Activated naive CD8-positive, alpha-beta T cell (primary cell): ENCODE data around the gene SEH1L.
"Not testable (repeated sequence)": the region's sequence is repeated elsewhere in the genome, so short reads cannot be mapped to it uniquely, and the experiment has no call there.

Experiments used
- H3K27ac Mint-ChIP-seq: one replicate; pipeline ENCODE4 v1.8.0; 2021; ENCODE audit warnings: mixed read lengths
- H3K27me3 Mint-ChIP-seq: one replicate; pipeline ENCODE4 v1.8.0; 2021; ENCODE audit warnings: mixed read lengths
- H3K36me3 Mint-ChIP-seq: one replicate; pipeline ENCODE4 v1.8.0; 2021; ENCODE audit warnings: mixed read lengths
- H3K4me1 Mint-ChIP-seq: one replicate; pipeline ENCODE4 v1.8.0; 2021; ENCODE audit warnings: low read depth, mixed read lengths
- H3K4me3 Mint-ChIP-seq: one replicate; pipeline ENCODE4 v1.8.0; 2021; ENCODE audit warnings: mild to moderate bottlenecking, mixed read lengths
- H3K9me3 Mint-ChIP-seq: one replicate; pipeline ENCODE4 v1.8.0; 2021; ENCODE audit warnings: low read depth, mixed read lengths

The SEH1L gene

DNA sequence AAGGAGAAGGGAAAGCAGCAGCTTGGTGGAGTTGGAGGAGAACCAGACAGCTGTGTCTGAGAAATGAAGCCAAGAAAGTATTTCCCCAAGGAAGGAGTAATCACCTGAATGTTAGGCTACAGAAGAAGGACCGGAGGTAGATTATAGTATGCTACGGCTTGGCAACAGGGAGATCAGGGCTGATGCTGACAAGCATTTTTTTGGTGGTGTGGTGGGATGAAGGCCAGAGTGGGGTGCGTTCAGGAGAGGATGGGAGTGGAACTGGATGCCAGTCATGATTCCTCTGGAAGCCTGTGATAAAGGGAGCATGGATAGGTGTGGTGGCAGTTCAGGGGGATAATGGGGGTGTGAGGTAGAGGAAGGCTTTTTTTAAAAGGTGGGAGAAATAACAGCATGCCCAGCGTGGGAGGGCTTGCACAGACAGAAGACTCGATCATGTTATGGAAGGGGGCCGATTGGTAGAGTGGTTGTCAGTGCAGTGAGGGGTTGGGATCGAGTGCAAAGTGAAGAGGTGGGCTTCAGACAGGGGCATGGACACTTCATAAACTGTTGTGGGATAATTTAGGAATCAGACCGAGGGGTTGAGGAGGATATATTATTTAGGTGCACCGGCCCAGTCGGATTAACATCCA lies 49.0 kb downstream of the SEH1L start:
- no peaks in the 10 kb centered on the region for H3K27me3 Mint-ChIP-seq
- H3K4me3 Mint-ChIP-seq: no peak overlapping the region
- no peaks in the 10 kb centered on the region for H3K9me3 Mint-ChIP-seq
- H3K27ac Mint-ChIP-seq: no peak overlapping the region
- H3K36me3 Mint-ChIP-seq: no peaks in the 10 kb centered on the region
- H3K4me1 Mint-ChIP-seq: peaks cover 17% of the 10 kb centered on the region

DNA sequence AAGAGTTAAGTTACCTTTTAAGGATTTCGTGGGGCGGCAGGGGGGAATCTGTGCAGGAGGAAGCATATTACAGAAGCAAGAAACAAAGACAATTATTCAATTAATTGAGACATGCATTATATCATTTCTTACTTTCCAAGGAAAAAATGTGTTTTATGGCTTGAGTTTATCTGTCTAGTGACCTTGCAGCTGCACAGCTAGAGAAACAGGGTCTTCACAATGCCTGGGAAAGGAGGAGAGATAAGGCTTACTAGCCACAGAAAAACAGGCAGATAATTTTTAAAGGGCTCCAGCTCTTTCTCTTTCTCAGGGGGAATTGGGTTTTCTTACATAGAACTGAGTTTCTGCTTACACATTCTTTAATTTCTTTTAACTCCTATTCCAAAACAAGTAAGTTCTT lies 49.5 kb downstream of the SEH1L start:
- H3K9me3 Mint-ChIP-seq, H3K36me3 Mint-ChIP-seq, H3K27me3 Mint-ChIP-seq, H3K4me3 Mint-ChIP-seq: not testable (repeated sequence)
- peaks cover 17% of the 10 kb centered on the region for H3K4me1 Mint-ChIP-seq
- H3K27ac Mint-ChIP-seq: peak overlapping the region; percentile 10

DNA sequence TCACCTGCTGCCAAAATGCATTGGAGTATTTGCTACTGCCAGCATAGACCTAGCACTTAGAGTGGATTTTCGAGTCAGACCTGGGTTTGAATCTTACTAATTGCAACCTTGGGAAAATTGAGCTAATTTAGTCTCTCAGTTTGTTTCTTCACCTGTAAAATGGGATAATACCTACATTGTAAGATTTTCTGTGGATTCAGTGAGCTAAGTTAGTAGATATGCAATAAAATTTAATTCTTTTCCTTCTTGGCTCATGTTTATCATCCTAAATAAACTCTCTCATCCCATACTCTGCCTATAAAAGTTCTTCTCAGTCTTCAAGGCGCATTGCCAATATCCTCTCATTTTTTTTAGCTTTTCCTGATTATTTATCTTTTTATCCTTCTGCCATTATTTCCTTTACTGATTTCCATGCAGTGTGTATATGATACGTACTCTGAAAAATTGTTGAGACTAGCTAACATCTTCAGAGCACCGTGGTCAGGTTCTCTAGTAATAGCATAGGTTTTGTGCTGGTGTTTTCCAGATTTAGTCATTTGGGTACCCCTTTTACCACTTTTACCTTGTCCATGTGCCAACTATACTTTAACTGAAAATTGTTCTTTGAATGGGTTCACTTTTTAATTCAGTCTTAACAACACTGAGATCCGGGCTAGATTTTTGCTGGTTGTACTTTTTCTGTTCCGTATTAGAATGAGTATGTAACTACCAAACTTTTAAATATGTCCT lies 50.7 kb downstream of the SEH1L start:
- H3K9me3 Mint-ChIP-seq: no peaks in the 10 kb centered on the region
- no peak overlapping the region for H3K4me3 Mint-ChIP-seq
- no peaks in the 10 kb centered on the region for H3K36me3 Mint-ChIP-seq
- no peak overlapping the region for H3K27ac Mint-ChIP-seq
- H3K27me3 Mint-ChIP-seq: no peaks in the 10 kb centered on the region
- peaks cover 17% of the 10 kb centered on the region for H3K4me1 Mint-ChIP-seq

DNA sequence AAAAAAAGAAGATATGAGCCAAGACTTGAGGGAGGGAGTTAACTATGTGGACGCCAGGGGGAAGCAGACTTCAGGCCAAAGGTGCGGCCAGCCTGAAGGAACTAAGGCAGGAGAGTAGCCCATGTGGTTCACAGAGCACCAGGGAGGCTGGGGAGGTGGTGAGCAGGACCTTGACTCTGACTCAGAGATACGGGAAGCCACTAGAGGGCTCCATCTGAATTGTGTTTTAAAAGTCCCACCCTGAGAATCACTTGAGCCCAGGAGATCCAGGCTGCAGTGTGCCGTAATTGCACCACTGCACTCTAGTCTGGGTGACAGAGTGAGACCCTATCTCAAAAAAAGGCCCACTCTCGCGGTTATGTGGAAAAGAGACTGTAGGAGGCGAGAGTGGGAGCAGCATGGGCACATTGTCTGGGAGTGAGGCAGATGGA lies 55.7 kb downstream of the SEH1L start:
- Mint-ChIP-seq H3K27me3 (no peaks in the 10 kb centered on the region), H3K36me3 (no peaks in the 10 kb centered on the region), H3K27ac (no peak overlapping the region)

DNA sequence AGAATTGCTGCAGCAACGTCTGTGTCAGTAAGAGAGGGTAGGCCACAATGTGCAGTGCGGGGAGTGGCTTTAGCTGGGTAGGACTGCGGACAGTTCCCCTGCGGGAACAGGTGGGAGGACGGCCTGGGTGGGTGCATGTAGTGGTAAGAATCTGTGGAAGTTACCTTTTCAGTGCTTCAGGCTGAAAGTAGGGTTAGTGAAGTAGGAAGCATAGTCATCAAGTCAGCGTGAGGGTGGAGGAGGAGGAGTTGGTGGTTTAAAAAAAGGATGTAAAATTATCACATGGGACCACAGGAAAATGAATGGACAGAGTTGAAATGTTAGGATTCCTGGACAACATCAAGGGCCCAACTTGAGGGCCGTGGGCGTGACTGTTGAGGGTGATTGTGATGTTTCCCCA lies 56.6 kb downstream of the SEH1L start:
- no peaks in the 10 kb centered on the region for H3K36me3 Mint-ChIP-seq
- no peak overlapping the region for H3K4me3 Mint-ChIP-seq
- no peaks in the 10 kb centered on the region for H3K27me3 Mint-ChIP-seq
- H3K27ac Mint-ChIP-seq: no peak overlapping the region
- H3K9me3 Mint-ChIP-seq: no peaks in the 10 kb centered on the region
- peaks cover 14% of the 10 kb centered on the region for H3K4me1 Mint-ChIP-seq

More for the DNA sequence above, 55.7 kb downstream of the SEH1L start:
- H3K4me3 Mint-ChIP-seq: no peak overlapping the region
- H3K9me3 Mint-ChIP-seq: no peaks in the 10 kb centered on the region
- peaks cover 22% of the 10 kb centered on the region for H3K4me1 Mint-ChIP-seq

DNA sequence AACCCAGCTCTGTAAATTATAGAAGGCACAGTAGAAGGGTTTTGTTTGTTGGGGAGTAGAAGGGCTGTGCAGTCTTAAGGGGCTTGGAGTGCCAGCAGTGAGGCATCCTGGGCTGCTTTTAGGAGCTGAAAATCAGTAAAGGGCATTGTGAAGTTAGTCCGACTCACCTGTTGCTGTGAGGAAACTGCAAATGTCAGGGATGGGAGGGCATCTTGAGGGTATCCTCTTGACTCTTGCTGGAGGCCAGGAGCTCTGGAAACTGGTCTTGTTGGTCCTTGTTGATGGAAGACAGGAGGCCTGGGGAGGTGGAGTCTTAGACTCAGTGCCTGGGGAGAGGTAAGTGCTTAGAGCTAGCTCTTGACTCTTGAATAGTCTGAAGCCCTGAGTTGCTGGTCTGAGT lies 57.5 kb downstream of the SEH1L start:
- no peaks in the 10 kb centered on the region for H3K9me3 Mint-ChIP-seq
- peaks cover 11% of the 10 kb centered on the region for H3K4me1 Mint-ChIP-seq
- H3K27me3 Mint-ChIP-seq: no peaks in the 10 kb centered on the region
- no peaks in the 10 kb centered on the region for H3K36me3 Mint-ChIP-seq
- H3K27ac Mint-ChIP-seq: no peak overlapping the region
- no peak overlapping the region for H3K4me3 Mint-ChIP-seq

DNA sequence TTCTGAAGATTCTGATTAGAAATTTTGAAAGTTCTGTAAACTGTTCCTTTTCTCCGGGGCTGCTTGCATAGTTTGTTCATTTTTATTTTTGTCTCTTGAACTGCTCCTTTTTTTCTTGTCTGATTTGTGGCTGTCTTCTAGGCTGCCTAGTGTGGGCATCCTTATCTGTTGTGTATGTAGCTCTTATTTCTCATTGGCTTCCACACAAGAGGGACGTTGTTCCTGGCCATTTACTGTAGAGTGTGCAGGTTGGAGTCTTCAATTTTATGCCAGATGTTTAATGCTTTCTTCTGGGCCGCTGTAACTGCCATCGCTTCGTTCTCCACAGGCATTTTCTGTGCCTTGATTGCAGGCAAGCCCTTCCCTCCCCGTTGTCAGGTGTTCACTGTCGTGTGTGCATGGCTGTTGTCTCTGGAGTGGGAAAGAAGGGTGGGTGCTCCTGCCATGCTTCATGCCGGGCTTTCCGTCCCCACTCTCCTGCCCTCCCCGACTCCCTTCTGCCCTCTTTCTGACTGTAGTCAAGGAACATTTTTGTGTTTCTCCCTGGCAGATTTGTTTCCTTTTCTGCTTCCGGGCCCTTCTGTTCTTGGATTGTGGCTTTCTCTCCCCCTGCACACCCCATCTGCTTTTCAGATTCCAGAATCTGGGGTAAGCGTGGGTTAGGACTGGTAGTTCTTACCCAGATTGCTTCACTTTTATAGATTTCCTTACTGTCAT lies 58.9 kb downstream of the SEH1L start:
- Mint-ChIP-seq H3K4me3 (no peak overlapping the region), H3K27me3 (no peaks in the 10 kb centered on the region), H3K27ac (no peak overlapping the region), H3K36me3 (peaks cover 1% of the 10 kb centered on the region), H3K9me3 (no peaks in the 10 kb centered on the region), H3K4me1 (peaks cover 11% of the 10 kb centered on the region)

DNA sequence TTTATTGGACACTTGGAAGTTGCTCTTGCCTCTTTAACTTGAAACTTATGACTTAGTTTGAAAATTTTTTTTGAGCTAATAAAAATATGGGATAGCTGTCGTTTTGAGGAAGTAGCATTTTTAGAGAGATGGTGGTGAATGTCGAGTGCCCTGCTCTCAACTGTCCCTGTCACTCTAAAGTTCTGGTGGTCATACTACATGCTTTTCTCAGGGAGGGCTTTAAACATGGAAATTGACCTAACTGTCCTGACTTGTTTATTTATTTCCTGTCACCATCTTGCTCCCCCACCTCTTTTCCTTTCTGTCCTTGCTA lies 59.4 kb downstream of the SEH1L start:
- Mint-ChIP-seq H3K4me3 (no peak overlapping the region), H3K4me1 (peaks cover 11% of the 10 kb centered on the region), H3K9me3 (no peaks in the 10 kb centered on the region), H3K36me3 (peaks cover 4% of the 10 kb centered on the region), H3K27ac (no peak overlapping the region), H3K27me3 (no peaks in the 10 kb centered on the region)

DNA sequence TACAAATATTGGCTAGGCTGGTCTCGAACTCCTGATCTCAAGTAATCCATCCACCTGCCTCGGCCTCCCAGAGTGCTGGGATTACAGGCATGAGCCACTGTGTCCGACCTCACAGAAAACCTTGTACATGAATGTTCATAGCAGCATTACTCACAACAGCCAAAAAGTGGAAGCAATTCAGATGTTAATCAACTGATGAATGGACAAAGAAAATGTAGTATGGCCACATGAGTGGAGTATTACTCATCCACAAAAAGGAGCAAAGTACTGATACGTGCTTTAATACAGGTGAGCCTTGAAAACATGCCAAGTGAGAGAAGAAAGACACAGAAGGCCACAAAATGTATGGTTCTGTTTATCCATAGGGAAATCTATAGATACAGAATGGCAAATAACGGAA lies 63.9 kb downstream of the SEH1L start:
- no peak overlapping the region for H3K27ac Mint-ChIP-seq
- H3K4me1 Mint-ChIP-seq: peaks cover 6% of the 10 kb centered on the region
- no peak overlapping the region for H3K4me3 Mint-ChIP-seq
- H3K36me3 Mint-ChIP-seq: peaks cover 20% of the 10 kb centered on the region
- no peaks in the 10 kb centered on the region for H3K27me3 Mint-ChIP-seq
- no peaks in the 10 kb centered on the region for H3K9me3 Mint-ChIP-seq

DNA sequence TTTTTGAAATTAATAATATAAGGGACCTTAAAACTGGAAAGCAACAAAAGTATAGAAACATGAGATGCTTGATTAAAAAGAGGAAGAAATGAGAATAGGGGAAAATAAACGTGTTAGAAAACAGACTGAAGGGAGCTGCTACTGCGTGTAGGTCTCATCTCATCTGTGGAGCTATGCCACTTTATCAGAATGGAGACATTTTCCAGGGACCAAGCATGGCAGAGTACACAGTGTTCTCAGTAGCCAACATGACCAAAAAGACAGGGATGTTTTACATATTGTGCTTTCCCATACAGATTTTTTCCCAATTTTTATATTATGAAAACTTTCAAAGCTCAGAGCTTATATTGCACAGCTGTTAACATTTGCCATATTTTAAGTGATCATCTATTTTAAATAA lies 66.4 kb downstream of the SEH1L start:
- Mint-ChIP-seq H3K4me1 (peaks cover 2% of the 10 kb centered on the region), H3K4me3 (no peak overlapping the region), H3K27ac (no peak overlapping the region), H3K27me3 (no peaks in the 10 kb centered on the region), H3K36me3 (peaks cover 27% of the 10 kb centered on the region), H3K9me3 (no peaks in the 10 kb centered on the region)

DNA sequence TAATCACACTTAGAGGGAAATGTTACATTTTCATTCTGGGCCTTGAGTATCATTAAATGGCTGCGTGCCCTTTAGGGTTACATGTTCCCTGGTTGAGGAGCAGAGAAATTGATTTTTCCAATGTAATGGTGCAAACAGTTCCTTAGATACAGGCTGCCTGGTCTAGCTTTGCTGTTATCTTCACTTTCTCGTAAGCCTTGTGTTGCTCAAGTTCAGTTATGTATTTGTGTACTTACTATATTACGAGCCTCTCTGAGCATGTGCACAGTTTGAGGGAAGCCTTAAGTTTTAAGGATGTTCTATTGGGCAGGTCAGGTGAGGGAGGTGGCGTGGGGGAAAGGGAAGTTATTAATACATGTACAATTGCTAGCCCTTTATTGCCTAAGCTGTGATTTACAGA lies 67.0 kb downstream of the SEH1L start:
- H3K4me1 Mint-ChIP-seq: peaks cover 2% of the 10 kb centered on the region
- peaks cover 27% of the 10 kb centered on the region for H3K36me3 Mint-ChIP-seq
- H3K27ac Mint-ChIP-seq: peak overlapping the region; percentile 46
- H3K9me3 Mint-ChIP-seq: no peaks in the 10 kb centered on the region
- no peaks in the 10 kb centered on the region for H3K27me3 Mint-ChIP-seq
- H3K4me3 Mint-ChIP-seq: no peak overlapping the region

DNA sequence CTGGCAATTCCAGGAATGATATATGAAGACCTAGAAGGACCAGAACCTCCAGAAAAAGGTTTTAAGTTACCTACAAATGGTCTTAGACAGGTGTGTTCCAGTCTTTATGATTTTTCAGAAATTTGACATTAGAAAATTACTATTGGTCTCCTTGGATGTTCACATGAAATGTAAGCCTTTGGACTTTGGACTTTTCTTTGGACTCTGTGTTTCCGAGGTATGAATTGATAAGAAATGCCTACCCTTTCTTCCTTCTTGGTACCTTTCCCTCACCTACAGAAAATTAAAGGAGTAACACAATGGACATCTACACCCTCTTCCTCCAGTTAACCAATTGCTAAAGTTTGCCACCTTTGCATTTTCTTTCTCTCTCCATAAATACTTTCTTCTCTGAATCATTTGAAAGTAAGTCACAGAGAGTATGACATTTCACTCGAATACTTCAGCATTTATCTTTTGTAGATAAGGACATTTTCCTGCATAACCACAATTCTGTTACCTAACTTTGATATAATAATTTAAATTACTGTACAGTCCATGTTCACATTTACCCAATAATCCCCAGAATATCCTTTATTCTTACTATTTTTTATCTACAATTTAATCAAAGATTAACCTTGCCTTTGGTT lies 69.5 kb downstream of the SEH1L start:
- Mint-ChIP-seq H3K27ac (no peak overlapping the region), H3K27me3 (no peaks in the 10 kb centered on the region), H3K9me3 (no peaks in the 10 kb centered on the region), H3K4me3 (no peak overlapping the region), H3K4me1 (peaks cover 6% of the 10 kb centered on the region), H3K36me3 (peaks cover 31% of the 10 kb centered on the region)

DNA sequence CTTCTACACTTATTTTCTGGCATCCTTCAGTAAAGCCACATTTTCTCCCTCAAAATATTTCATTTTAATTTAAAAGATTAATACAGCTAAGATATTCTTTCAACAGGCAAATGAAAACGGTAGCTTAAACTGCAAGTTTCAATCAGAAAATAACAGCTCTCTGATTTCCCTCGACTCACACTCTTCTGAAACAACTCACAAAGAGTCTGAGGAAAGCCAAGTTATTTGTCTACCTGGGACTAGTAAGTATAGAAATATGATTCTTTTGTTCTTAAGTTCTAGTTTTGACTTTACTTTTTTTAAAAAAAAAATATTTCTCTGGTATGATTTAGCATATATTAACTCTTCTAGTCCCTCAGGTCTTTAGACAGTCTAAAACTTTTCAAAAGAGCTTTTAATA lies 70.6 kb downstream of the SEH1L start:
- H3K9me3 Mint-ChIP-seq: no peaks in the 10 kb centered on the region
- H3K4me3 Mint-ChIP-seq: no peak overlapping the region
- H3K27ac Mint-ChIP-seq: no peak overlapping the region
- H3K36me3 Mint-ChIP-seq: peaks cover 31% of the 10 kb centered on the region
- no peaks in the 10 kb centered on the region for H3K27me3 Mint-ChIP-seq
- H3K4me1 Mint-ChIP-seq: peaks cover 5% of the 10 kb centered on the region

DNA sequence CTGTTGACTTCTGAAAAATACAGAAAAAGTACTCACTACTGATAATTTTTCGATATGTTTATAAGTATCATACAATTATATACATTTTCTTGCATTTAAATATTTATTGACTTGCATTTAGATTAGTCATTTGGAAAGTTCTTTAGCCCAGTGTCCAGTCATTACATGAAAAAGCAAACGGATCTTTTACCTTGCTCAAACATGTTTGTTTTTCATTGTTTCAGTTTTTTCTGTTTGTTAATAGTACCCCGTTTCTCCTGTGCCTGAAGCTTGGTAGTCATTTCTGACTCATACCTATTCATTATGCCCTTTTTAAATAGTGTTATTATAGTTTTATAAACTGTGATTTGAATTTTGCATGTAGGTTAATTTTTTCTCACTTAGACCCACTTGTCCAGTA lies 71.5 kb downstream of the SEH1L start:
- H3K9me3 Mint-ChIP-seq: no peaks in the 10 kb centered on the region
- H3K27ac Mint-ChIP-seq: no peak overlapping the region
- H3K36me3 Mint-ChIP-seq: peaks cover 37% of the 10 kb centered on the region
- no peak overlapping the region for H3K4me3 Mint-ChIP-seq
- H3K27me3 Mint-ChIP-seq: no peaks in the 10 kb centered on the region
- peaks cover 7% of the 10 kb centered on the region for H3K4me1 Mint-ChIP-seq

DNA sequence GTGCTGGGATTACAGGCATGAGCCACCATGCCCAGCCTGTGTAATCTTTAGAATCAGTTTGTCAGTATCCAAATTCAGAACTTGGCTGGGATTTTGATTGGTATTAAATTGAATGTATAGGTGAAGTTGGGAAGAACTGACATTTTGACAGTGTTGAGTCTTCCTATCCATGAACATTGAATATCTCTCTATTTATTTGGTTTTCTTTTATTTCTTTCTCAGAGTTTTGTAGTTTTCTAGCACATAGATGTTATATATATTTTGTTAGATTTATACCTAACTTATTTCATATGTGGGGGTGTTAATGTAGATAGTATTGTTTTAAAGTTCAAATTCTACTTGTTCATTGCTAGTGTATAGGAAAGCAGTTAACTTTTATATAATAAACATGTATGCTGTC lies 74.8 kb downstream of the SEH1L start:
- peaks cover 7% of the 10 kb centered on the region for H3K4me1 Mint-ChIP-seq
- H3K4me3 Mint-ChIP-seq: no peak overlapping the region
- H3K27me3 Mint-ChIP-seq: no peaks in the 10 kb centered on the region
- no peaks in the 10 kb centered on the region for H3K9me3 Mint-ChIP-seq
- H3K36me3 Mint-ChIP-seq: peaks cover 29% of the 10 kb centered on the region
- H3K27ac Mint-ChIP-seq: no peak overlapping the region
